Cardiac septum (tissue), 1 donor: Measurements from ENCODE around the gene TXNDC15. TPM values are rescaled to one million over a fixed set of nuclear protein-coding genes. Genes with fewer than 3 reads are reported as not detected.
A peak's percentile ranks its signal among the peaks of the same experiment; 100 is the strongest.
"Not testable (repeated sequence)": the region's sequence is repeated elsewhere in the genome, so short reads cannot be mapped to it uniquely, and the experiment has no call there.

ENCODE experiments used
- DNase-seq: peaks from one replicate; pipeline ENCODE4 v3.0.0-alpha.2; 2020; ENCODE audit warnings: low spot score
- intact Hi-C: fragments of 100-400 bp; cut with DNase I; formaldehyde crosslinking; loops from one replicate; pipeline ENCODE4 v1.14.0; 2022
- total RNA-seq: library from RNA; stranded (reverse); fragmentation: NEBNext Ultra II Directional; extraction: Animal tissue kit (Norgen Biotek cat#: 25700); gene quantifications from one replicate; pipeline ENCODE4 v1.2.1, GENCODE V29; 2021
- donor health status: DM: no; HTN: no; CAD: no.

TXNDC15 gene
- total RNA-seq, 1 donor from 2014 or later = 46.6 TPM

DNA sequence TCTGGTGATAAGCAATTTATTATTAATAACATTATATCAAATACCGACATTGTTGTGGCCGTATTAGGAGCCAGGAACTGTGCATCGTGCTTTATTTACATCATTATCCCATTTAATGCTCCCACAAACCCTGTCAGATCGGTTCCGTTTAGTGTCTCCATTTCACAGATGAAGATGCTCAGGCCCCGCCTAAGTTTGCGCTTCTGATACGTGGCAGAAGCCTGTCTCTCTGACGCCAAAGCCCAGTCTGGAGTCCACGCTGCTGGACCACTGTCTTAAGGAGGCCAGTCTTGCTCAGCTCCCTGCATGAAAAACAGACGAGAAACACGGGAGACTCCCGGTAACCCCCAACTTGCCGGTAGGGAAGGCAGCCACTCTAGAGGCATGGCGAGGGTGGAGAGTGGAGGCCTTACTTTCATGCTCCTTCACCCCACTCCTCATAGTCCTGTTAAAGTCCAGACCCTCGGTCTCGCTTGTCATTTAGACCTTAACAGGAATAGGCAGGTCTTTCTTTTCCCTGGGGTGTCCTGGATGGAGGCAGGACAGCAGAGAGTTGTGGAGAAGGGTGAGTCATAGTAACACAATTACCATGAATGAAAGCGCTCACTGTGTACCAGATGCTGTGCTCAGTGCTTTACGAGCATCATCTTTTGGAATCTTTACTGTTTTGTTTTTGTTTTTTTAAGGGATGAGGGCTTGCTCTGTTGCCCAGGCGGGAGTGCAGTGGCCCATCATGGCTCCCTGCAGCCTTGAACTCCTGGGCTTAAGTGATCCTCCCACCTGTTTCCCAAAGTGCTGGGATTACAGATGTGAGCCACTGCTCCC, 872 bp downstream of the TXNDC15 start:
- peak; percentile 83 for DNase-seq
- intact Hi-C loops = loop anchor here (1.0 to 10.0 kb wide), 3 partner anchors 29 to 140 kb away; partner anchors contain the start of gene CAMLG

DNA sequence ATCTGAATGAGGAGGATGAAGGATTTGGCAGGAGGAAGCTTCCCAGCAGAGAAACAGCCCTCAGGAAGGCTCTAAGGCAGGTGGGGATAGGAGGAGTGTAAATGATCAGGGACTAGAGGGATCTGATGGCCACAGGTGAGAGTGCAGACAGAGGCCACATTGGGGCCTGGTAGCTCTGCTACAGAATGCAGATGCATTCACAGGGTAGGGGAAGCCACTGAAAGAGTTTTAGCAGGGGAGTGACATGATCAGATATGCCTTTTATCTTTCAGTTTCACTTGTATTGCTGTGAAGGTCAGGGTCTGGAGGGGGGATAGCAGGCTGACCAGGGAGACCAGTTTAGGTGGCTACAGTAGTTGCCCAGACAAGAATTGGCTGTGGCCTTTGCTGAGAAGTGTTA, 3.0 kb downstream of the TXNDC15 start:
- intact Hi-C loops = loop anchor here (10.0 kb wide), 1 partner anchor 142 kb away; the partner anchor contains the start of gene CAMLG
- DNase-seq = no peak

- intact Hi-C loops = loop anchor here (10.0 kb wide), 1 partner anchor 144 kb away; the partner anchor contains the start of gene CAMLG
- DNase-seq = no peak
These were observed 4.2 kb downstream of the TXNDC15 start for GRCh38 chr5:134878403-134878802.

DNA sequence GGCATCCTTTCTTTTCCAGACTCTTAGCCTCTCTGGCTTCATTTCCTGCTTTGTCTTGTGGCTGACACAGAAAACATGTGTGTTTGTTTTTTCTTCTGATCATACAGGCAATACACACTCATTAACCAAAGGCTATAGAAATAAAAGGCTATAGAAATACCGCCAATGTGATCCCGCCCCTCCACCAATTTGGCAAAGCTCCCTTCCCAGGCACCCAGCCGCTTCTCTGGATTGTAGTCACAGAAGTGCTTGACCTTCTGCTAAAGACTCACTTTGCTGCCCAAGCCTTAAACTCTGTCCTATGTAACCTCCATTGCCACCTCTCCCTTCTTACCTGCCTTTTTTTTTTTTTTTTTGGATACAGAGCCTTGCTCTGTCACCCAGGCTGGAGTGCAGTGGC, 5.3 kb downstream of the TXNDC15 start:
- intact Hi-C loops = loop anchor here (10.0 kb wide), 1 partner anchor 145 kb away; the partner anchor contains the start of gene CAMLG

GRCh38 chr5:134880937-134881336, 6.8 kb downstream of the TXNDC15 start:
- intact Hi-C loops, DNase-seq: not testable (repeated sequence)

More for the DNA sequence above, 5.3 kb downstream of the TXNDC15 start:
- no peak for DNase-seq

GRCh38 chr5:134881711-134882110, 7.5 kb downstream of the TXNDC15 start:
- intact Hi-C loops, DNase-seq: not testable (repeated sequence)

- DNase-seq = no peak
- intact Hi-C loops = no loop called here
These were observed 13.5 kb downstream of the TXNDC15 start for GRCh38 chr5:134887593-134888159.

GRCh38 chr5:134889335-134889734, 15.2 kb downstream of the TXNDC15 start:
- intact Hi-C loops = no loop called here

DNA sequence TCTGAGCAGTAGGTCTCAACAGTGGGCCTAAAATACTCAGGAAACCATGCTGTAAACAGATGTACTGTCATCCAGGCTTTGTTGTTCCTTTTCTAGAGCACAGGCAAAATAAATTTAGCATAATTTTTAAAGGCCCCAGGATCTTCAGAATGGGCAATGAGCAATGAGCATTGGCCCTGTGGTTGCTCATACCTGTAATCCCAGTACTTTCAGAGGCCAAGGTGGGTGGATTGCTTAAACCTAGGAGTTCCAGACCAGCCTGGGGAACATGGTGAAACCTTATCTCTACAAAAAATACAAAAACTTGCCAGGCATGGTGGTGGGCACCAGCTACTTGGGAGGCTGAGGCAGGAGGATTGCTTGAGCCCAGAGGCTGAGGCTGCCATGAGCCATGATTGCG, 17.3 kb downstream of the TXNDC15 start:
- DNase-seq = no peak
- intact Hi-C loops = no loop called here

More at GRCh38 chr5:134889335-134889734, 15.2 kb downstream of the TXNDC15 start:
- DNase-seq = no peak

GRCh38 chr5:134892282-134892681, 18.1 kb downstream of the TXNDC15 start:
- intact Hi-C loops = no loop called here
- no peak for DNase-seq

- intact Hi-C loops = no loop called here
- no peak for DNase-seq
These were observed 18.8 kb downstream of the TXNDC15 start for GRCh38 chr5:134892926-134893325.

- DNase-seq = no peak
- intact Hi-C loops = no loop called here
These were observed 19.8 kb downstream of the TXNDC15 start for GRCh38 chr5:134893748-134894505.

DNA sequence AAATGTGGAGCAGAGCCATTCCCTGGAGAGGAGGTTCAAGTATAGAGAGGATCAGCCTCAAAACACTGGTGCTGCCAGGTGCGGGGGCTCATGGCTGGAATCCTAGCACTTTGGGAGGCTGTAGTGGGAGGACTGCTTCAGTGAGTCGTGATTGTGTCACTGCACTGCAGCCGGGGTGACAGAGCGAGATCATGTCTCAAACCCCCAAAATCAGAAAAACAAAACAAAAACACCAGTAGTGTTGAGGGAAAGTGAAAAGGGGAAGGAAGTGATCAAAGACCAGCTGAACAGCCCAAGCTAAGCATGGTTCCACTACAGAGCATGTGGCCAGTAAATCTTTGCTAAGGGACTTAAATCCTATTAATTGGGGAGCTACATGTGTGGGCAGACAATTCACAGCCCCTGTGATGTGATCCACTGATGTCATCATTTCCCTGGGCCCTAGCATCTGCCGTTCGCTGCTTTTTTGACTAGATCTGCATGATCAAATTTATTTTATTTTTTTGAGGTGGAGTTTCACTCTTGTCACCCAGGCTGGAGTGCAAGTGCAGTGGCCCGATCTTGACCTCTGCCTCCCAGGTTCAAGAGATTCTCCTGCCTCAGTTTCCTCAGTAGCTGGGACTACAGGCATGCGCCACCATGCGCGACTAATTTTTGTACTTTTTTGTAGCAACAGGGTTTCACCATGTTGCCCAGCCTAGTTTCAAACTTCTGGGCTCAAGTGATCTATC, 28.1 kb downstream of the TXNDC15 start:
- DNase-seq = no peak
- intact Hi-C loops = no loop called here

DNA sequence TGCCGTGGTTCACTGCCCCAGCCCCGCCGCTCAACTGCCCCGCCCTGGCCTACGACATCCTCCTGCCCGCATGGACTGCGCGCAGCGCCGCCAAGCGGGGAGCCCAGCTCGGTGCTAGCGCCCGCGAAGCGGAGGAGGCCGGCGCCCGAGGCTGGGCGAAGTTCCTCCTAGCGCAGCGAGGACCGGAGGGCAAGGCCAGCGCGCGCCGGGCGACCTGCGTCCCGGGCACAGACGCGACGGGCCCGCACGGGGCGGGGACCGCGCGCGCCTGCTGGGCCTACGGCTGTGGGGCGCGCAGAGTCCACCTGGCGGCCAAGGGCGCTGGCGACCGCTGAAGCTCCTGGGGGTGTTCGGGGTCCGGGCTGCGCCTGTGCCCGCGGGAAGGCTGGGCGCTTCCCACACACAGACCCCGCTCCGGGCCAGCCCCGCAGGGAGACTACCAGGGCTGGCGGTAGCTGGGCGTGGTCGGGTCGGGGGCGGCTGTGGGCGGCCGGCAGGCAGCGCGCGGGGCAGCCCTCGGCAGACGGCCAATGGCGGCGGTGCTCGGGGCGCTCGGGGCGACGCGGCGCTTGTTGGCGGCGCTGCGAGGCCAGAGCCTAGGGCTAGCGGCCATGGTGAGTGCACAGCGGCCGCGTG, 30.6 kb downstream of the TXNDC15 start, which contains the start of gene PCBD2:
Gene PCBD2, plus strand, starts transcription at position 522 of the 636 bp plus-strand sequence. Its CDS starts 9 bp downstream, at position 531.
- intact Hi-C loops = loop anchor here (1.0 kb wide), 3 partner anchors 30 to 166 kb away; partner anchors contain the start of genes C5orf24, CAMLG and TXNDC15
- DNase-seq = peak; percentile 96

GRCh38 chr5:134905246-134905996, 31.2 kb downstream of the TXNDC15 start:
- intact Hi-C loops = loop anchor here (1.0 kb wide), 1 partner anchor 167 kb away; the partner anchor contains the start of gene CAMLG
- DNase-seq = no peak

- no peak for DNase-seq
- intact Hi-C loops = no loop called here
These were observed 32.6 kb downstream of the TXNDC15 start for GRCh38 chr5:134906811-134907210.

- intact Hi-C loops = loop anchor here (10.0 kb wide), 1 partner anchor 284 kb away; no protein-coding TSS in a partner anchor
- not testable (repeated sequence) for DNase-seq
These were observed 36.6 kb downstream of the TXNDC15 start for GRCh38 chr5:134910752-134911151.
